GM12878 (cell line): ENCODE measurements around the gene APOC1. TPM values are rescaled to one million over a fixed set of nuclear protein-coding genes. Genes with fewer than 3 reads are reported as not detected.

Source experiments
- ATF7 ChIP-seq: fragments of 450-650 bp; IDR thresholded peaks from 2 replicates; pipeline ENCODE4 v1.6.1; 2016; ENCODE audit warnings: low read depth, mild to moderate bottlenecking
- CBX3 ChIP-seq: fragments of 200-600 bp; sonication (generic); IDR thresholded peaks from 2 replicates; pipeline ENCODE4 v1.6.1; 2016; ENCODE audit warnings: low read depth, borderline replicate concordance
- CREM ChIP-seq: IDR thresholded peaks from 2 replicates; pipeline ENCODE4 v1.6.1; 2014; ENCODE audit warnings: antibody characterized with exemption, low read depth
- CTCF ChIP-seq, 3 experiments: IDR thresholded peaks in 2 of 3; conservative IDR thresholded peaks in 1 of 3; 2 replicates each; pipeline ENCODE4 v1.5.1; 2011; ENCODE audit warnings: low read depth in 3 of 3, low read length in 3 of 3, mild to moderate bottlenecking in 3 of 3, control low read depth in 2 of 3, moderate library complexity in 2 of 3, inconsistent platforms in 1 of 3, mixed read lengths in 1 of 3; ENCODE audit not compliant: control insufficient read depth in 2 of 3, insufficient read depth in 1 of 3; ENCODE audit errors: extremely low read depth in 1 of 3
- CUX1 ChIP-seq: IDR thresholded peaks from 2 replicates; pipeline ENCODE4 v1.6.1; 2012; ENCODE audit warnings: improper control_type of control experiment, low read depth, low read length; ENCODE audit not compliant: insufficient replicate concordance
- EGR1 ChIP-seq, 2 experiments: IDR thresholded peaks; 1 replicate in 1 of 2; 2 replicates in 1 of 2; pipeline ENCODE4 v1.6.1; 2011 to 2012; ENCODE audit warnings: low read depth in 2 of 2, low read length in 2 of 2, borderline replicate concordance in 1 of 2, mild to moderate bottlenecking in 1 of 2, moderate library complexity in 1 of 2
- ESRRA ChIP-seq: IDR thresholded peaks from 2 replicates; pipeline ENCODE4 v1.6.1; 2012; ENCODE audit warnings: mild to moderate bottlenecking, low read length, improper control_type of control experiment
- IRF4 ChIP-seq: IDR thresholded peaks from 2 replicates; pipeline ENCODE4 v1.6.1; 2011; ENCODE audit warnings: low read depth, low read length
- NKRF ChIP-seq: fragments of 450-650 bp; conservative IDR thresholded peaks from 2 replicates; pipeline ENCODE4 v1.6.1; 2017; ENCODE audit warnings: mild to moderate bottlenecking, moderate library complexity
- NR2C1 ChIP-seq: fragments of 450-650 bp; IDR thresholded peaks from 2 replicates; pipeline ENCODE4 v1.6.1; 2017; ENCODE audit warnings: antibody characterized with exemption, mild to moderate bottlenecking, moderate library complexity
- POLR2AphosphoS2 ChIP-seq: IDR thresholded peaks from 2 replicates; pipeline ENCODE4 v1.6.1; 2011; ENCODE audit warnings: low read depth, mild to moderate bottlenecking, low read length, improper control_type of control experiment, moderate library complexity
- POU2F2 ChIP-seq: IDR thresholded peaks from 3 replicates; pipeline ENCODE4 v1.6.1; 2011; ENCODE audit warnings: low read depth, mild to moderate bottlenecking, low read length, borderline replicate concordance
- RAD51 ChIP-seq: fragments of 450-650 bp; IDR thresholded peaks from 2 replicates; pipeline ENCODE4 v1.6.1; 2016; ENCODE audit warnings: moderate library complexity, mild to moderate bottlenecking, inconsistent platforms
- RELB ChIP-seq: fragments of 450-650 bp; IDR thresholded peaks from 2 replicates; pipeline ENCODE4 v1.6.1; 2017; ENCODE audit warnings: low read depth, mild to moderate bottlenecking, moderate library complexity
- SMC3 ChIP-seq: IDR thresholded peaks from 2 replicates; pipeline ENCODE4 v1.6.1; 2011; ENCODE audit warnings: low read length, improper control_type of control experiment, borderline replicate concordance
- TBL1XR1 ChIP-seq: IDR thresholded peaks from 2 replicates; pipeline ENCODE4 v1.6.1; 2012; ENCODE audit warnings: low read depth, low read length, improper control_type of control experiment
- TCF7 ChIP-seq: IDR thresholded peaks from 2 replicates; pipeline ENCODE4 v1.6.1; 2014; ENCODE audit warnings: antibody characterized with exemption, borderline replicate concordance
- WRNIP1 ChIP-seq: IDR thresholded peaks from 2 replicates; pipeline ENCODE4 v1.6.1; 2011; ENCODE audit warnings: low read depth, low read length, improper control_type of control experiment, borderline replicate concordance
- ZZZ3 ChIP-seq: IDR thresholded peaks from 2 replicates; pipeline ENCODE4 v1.6.1; 2011; ENCODE audit warnings: low read depth; ENCODE audit not compliant: control insufficient read depth, insufficient read length
- polyA plus RNA-seq, 11 experiments: library from polyadenylated mRNA; depleted of rRNA in 4 of 11; unstranded in 6 of 11; stranded (reverse) in 5 of 11; fragments of >200 nt; fragmentation: Nextera tagmentation in 4 of 11; fragmentation: Illumina TruSeq in 1 of 11; extraction: Ambion mirVana in 4 of 11; extraction: Trizol in 1 of 11; gene quantifications; 1 replicate in 1 of 11; 2 replicates in 10 of 11; pipeline versions ENCODE4 v1.2.1 to v1.2.3, GENCODE V29; 2011 to 2016; ENCODE audit warnings: inconsistent platforms in 2 of 11, missing spikeins in 2 of 11, low read depth in 1 of 11
- total RNA-seq, 4 experiments: library from RNA; depleted of rRNA in 3 of 4; stranded (reverse); fragments of >200 nt in 3 of 4; fragmentation: Illumina TruSeq in 1 of 4; extraction: Trizol in 1 of 4; gene quantifications; 2 replicates each; pipeline versions ENCODE4 v1.2.1 to v1.2.3, GENCODE V29; 2013 to 2021

APOC1 gene
- total and polyA plus RNA-seq, 10 of the 15 experiments (the other 5 are each of a cell fraction or from before 2014, with no cell fraction given) = 0.73 to 4.0 (median 2.6) TPM

- TF ChIP-seq WRNIP1 = no peak
- no peak for TF ChIP-seq EGR1 (IDR thresholded peaks at IDR 0.05; ENCODE audit: borderline replicate concordance in 1 of 2, low read depth in 2 of 2, low read length in 2 of 2)
- TF ChIP-seq IRF4 = no peak
- TF ChIP-seq RAD51 = no peak
- no peak for TF ChIP-seq TCF7
- TF ChIP-seq ESRRA = no peak
- no peak for TF ChIP-seq POU2F2
- TF ChIP-seq CTCF (IDR thresholded peaks at IDR 0.05 in 2 of 3, conservative IDR thresholded peaks at IDR 0.05 in 1 of 3; ENCODE audit: control insufficient read depth in 2 of 3, extremely low read depth in 1 of 3, insufficient read depth in 1 of 3, low read depth in 3 of 3, low read length in 3 of 3) = no peak
- no peak for TF ChIP-seq ZZZ3
- TF ChIP-seq ATF7 = no peak
- peak; percentile 96 for TF ChIP-seq NR2C1
- TF ChIP-seq CBX3 = no peak
- TF ChIP-seq TBL1XR1 = 0 out of 2 replicates have a peak, but pooled peaks have one; percentile 4
- TF ChIP-seq CUX1 = no peak
- no peak for TF ChIP-seq RELB
- TF ChIP-seq POLR2AphosphoS2 = no peak
- TF ChIP-seq SMC3 = no peak
- peak; percentile 98 for TF ChIP-seq NKRF
- peak; percentile 76 for TF ChIP-seq CREM
Observed at GRCh38 chr19:44891016-44891882, 23.2 kb upstream of the APOC1 start, which contains the start of gene TOMM40 (continued).
